MM.1S (cell line): ENCODE data around the gene UNC13B.

Experiments used
- DNase-seq: peaks from one replicate; pipeline ENCODE4 v3.0.0-alpha.2; 2015
- H2AFZ ChIP-seq: fragments of 300-600 bp; sonication (generic); 2 replicates; pipeline ENCODE4 v1.6.0; 2016; ENCODE audit warnings: antibody characterized with exemption, low read length
- H3F3A ChIP-seq: fragments of 300-600 bp; sonication (generic); 2 replicates; pipeline ENCODE4 v1.6.1; 2016; ENCODE audit warnings: mild to moderate bottlenecking, antibody characterized with exemption, low read length, moderate library complexity, mixed read lengths; ENCODE audit not compliant: insufficient read depth
- H3K27ac ChIP-seq: fragments of 300-600 bp; sonication (generic); 2 replicates; pipeline ENCODE4 v1.5.1; 2016; ENCODE audit warnings: mild to moderate bottlenecking, low read length
- H3K27me3 ChIP-seq: fragments of 300-600 bp; sonication (generic); replicated peaks from 2 replicates; pipeline ENCODE4 v1.6.0; 2016; ENCODE audit warnings: low read length; ENCODE audit not compliant: insufficient read depth
- H3K36me3 ChIP-seq: fragments of 300-600 bp; sonication (generic); replicated peaks from 2 replicates; pipeline ENCODE4 v1.6.1; 2016; ENCODE audit warnings: mild to moderate bottlenecking, low read length, mixed read lengths; ENCODE audit not compliant: insufficient read depth
- H3K4me1 ChIP-seq: fragments of 300-600 bp; sonication (generic); 2 replicates; pipeline ENCODE4 v1.6.1; 2016; ENCODE audit warnings: low read length, mixed read lengths
- H3K4me2 ChIP-seq: fragments of 300-600 bp; sonication (generic); 2 replicates; pipeline ENCODE4 v1.6.0; 2016; ENCODE audit warnings: low read depth, low read length
- H3K4me3 ChIP-seq: fragments of 300-600 bp; sonication (generic); 2 replicates; pipeline ENCODE4 v1.5.1; 2016; ENCODE audit warnings: low read length, mixed read lengths
- H3K79me2 ChIP-seq: fragments of 300-600 bp; sonication (generic); 2 replicates; pipeline ENCODE4 v1.6.1; 2016; ENCODE audit warnings: mixed run types, low read length, mixed read lengths
- H3K9ac ChIP-seq: fragments of 300-600 bp; sonication (generic); 2 replicates; pipeline ENCODE4 v1.6.1; 2016; ENCODE audit warnings: low read length, mixed read lengths
- H3K9me2 ChIP-seq: fragments of 300-600 bp; sonication (generic); replicated peaks from 2 replicates; pipeline ENCODE4 v1.6.1; 2016; ENCODE audit warnings: mild to moderate bottlenecking, low read length, mixed read lengths; ENCODE audit not compliant: insufficient read depth
- H3K9me3 ChIP-seq: fragments of 300-600 bp; sonication (generic); replicated peaks from 2 replicates; pipeline ENCODE4 v1.6.1; 2016; ENCODE audit warnings: mild to moderate bottlenecking, low read length, mixed read lengths; ENCODE audit not compliant: insufficient read depth
- H4K20me1 ChIP-seq: fragments of 300-600 bp; sonication (generic); 2 replicates; pipeline ENCODE4 v1.6.1; 2016; ENCODE audit warnings: mild to moderate bottlenecking, low read length, moderate library complexity, mixed read lengths; ENCODE audit not compliant: insufficient read depth
- EZH2 ChIP-seq: fragments of 300-600 bp; sonication (generic); optimal IDR thresholded peaks from 2 replicates; pipeline ENCODE3; 2017; ENCODE audit warnings: low read depth, mild to moderate bottlenecking, antibody characterized with exemption, low read length, mixed read lengths
- EZH2phosphoT487 ChIP-seq: fragments of 300-600 bp; sonication (generic); IDR thresholded peaks from 2 replicates; pipeline ENCODE4 v1.6.1; 2018; ENCODE audit warnings: antibody characterized with exemption, low read length
- TF ChIP-seq, protein P1 (sequence below): fragments of 300-600 bp; sonication (generic); IDR thresholded peaks from 2 replicates; pipeline ENCODE4 v1.5.1; 2016; ENCODE audit warnings: antibody characterized with exemption, low read length, mixed read lengths

UNC13B gene

DNA sequence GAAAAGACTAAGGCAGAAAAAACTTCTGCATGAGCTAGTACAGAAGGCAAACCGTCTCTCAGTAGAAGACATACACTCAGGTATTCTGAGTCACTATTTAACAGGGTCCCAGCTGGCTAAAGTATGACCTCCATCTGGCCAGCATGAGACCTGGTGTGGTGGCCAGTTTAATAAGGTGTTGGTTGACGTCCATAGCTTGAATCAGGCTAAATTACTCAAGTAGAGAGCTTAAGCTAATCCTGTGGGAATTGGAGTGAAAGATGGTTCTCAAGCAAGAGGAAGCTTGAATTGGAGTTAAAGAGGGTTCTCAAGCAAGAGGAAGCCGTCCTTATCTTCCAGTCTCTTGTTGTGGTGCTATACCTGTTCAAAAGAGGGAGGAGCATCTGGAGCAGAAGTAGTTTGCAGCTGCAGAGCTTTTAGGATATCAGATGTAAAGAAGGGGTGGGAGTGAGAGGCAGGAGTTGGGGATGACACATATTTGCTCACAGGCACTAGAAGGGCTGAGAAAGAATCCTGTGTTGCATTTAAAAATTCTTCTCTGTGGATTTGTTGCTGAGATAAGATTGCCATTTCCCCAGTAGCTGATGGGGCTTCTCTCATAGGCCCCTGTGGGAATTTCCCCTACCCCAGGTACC, 192.0 kb downstream of the UNC13B start:
- Histone ChIP-seq H3K4me3 (no peak overlapping the region), H3K9ac (no peak overlapping the region), H3K79me2 (no peaks in the 10 kb centered on the region), H3K27me3 (no peaks in the 10 kb centered on the region), H3K4me1 (peaks cover 6% of the 10 kb centered on the region; the same call in 1 of the 2 replicates), H3K4me2 (no peak overlapping the region), H4K20me1 (no peaks in the 10 kb centered on the region), H3K9me3 (no peaks in the 10 kb centered on the region), H3K36me3 (no peaks in the 10 kb centered on the region), H3F3A (no peaks in the 10 kb centered on the region), H2AFZ (no peak overlapping the region), H3K27ac (no peak overlapping the region), H3K9me2 (no peaks in the 10 kb centered on the region)
- TF ChIP-seq, protein P1, sequence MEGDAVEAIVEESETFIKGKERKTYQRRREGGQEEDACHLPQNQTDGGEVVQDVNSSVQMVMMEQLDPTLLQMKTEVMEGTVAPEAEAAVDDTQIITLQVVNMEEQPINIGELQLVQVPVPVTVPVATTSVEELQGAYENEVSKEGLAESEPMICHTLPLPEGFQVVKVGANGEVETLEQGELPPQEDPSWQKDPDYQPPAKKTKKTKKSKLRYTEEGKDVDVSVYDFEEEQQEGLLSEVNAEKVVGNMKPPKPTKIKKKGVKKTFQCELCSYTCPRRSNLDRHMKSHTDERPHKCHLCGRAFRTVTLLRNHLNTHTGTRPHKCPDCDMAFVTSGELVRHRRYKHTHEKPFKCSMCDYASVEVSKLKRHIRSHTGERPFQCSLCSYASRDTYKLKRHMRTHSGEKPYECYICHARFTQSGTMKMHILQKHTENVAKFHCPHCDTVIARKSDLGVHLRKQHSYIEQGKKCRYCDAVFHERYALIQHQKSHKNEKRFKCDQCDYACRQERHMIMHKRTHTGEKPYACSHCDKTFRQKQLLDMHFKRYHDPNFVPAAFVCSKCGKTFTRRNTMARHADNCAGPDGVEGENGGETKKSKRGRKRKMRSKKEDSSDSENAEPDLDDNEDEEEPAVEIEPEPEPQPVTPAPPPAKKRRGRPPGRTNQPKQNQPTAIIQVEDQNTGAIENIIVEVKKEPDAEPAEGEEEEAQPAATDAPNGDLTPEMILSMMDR, result no peak
- TF ChIP-seq EZH2phosphoT487, result no peak
- TF ChIP-seq EZH2, result no peak
- DNase-seq, result peak; percentile 15

DNA sequence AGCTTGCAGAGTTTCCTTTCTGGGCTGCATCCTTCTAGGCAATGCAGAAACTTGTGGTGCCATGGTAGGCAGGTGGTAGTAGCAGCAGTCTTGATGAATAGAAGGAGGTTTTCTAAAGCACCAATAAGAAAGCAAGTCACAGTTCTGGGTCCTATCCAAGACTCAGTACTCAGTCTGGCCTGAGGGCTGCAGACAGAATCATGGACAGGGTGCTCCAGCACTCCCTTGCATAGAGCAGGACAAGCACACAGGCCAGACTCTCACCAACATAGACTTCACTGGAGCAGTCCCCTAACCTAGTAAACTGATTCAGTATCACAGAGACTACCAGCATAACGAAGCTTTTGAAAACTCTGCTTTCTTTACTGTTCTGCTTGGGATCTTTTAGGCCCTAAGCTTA, 194.1 kb downstream of the UNC13B start:
- Histone ChIP-seq H3K4me2 (no peak overlapping the region), H3K79me2 (no peaks in the 10 kb centered on the region), H2AFZ (no peak overlapping the region), H3K4me3 (no peak overlapping the region), H3K27me3 (no peaks in the 10 kb centered on the region), H3K9me2 (no peaks in the 10 kb centered on the region), H4K20me1 (no peaks in the 10 kb centered on the region), H3K27ac (no peak overlapping the region), H3F3A (no peaks in the 10 kb centered on the region), H3K4me1 (peaks cover 6% of the 10 kb centered on the region; the same call in 1 of the 2 replicates), H3K9ac (no peak overlapping the region), H3K9me3 (no peaks in the 10 kb centered on the region), H3K36me3 (no peaks in the 10 kb centered on the region)
- no peak for DNase-seq
- TF ChIP-seq EZH2, result no peak
- TF ChIP-seq EZH2phosphoT487, result no peak
- TF ChIP-seq, protein P1, result no peak

DNA sequence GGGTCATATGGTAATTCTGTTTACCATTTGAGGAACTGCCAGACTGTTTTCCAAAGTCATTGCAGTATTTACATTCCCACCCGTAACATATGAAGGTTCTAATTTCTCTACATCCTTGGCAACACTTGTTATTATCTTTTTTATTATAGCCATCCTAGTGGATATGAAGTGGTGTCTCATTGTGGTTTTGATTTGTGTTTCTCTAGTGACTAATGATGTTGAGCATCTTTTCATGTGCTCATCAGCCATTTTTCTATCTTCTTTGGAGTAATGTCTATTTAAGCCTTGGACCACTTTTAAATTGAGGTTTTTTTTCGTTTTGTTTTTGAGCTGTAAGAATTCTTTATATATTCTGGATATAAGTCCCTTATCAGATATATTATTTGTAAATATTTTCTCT, 195.3 kb downstream of the UNC13B start:
- Histone ChIP-seq H4K20me1 (no peaks in the 10 kb centered on the region), H3K4me3 (no peak overlapping the region), H3K9me3 (no peaks in the 10 kb centered on the region), H3K36me3 (no peaks in the 10 kb centered on the region), H3F3A (no peaks in the 10 kb centered on the region), H3K4me2 (no peak overlapping the region), H3K27me3 (no peaks in the 10 kb centered on the region), H3K27ac (no peak overlapping the region), H3K4me1 (peaks cover 6% of the 10 kb centered on the region; the same call in 1 of the 2 replicates), H3K79me2 (no peaks in the 10 kb centered on the region), H3K9ac (no peak overlapping the region), H3K9me2 (no peaks in the 10 kb centered on the region), H2AFZ (no peak overlapping the region)
- DNase-seq, result no peak
- TF ChIP-seq, protein P1, result no peak
- TF ChIP-seq EZH2phosphoT487, result no peak
- no peak for TF ChIP-seq EZH2
